Activated CD4-positive, alpha-beta T cell treated with anti-CD3 and anti-CD28 coated beads, Interleukin-2, amount 50 U/mL, for 24 hours (primary cell): ENCODE data around the gene FARP2.
A peak's percentile ranks its signal among the peaks of the same experiment; 100 is the strongest.
"Not testable (repeated sequence)": the region's sequence is repeated elsewhere in the genome, so short reads cannot be mapped to it uniquely, and the experiment has no call there.

Experiments
- DNase-seq, 2 donors: peaks; one replicate each; pipeline ENCODE4 v3.0.0-alpha.2; 2020; ENCODE audit warnings: low read depth in 1 of 2, low spot score in 1 of 2

The FARP2 gene

GRCh38 chr2:241525818-241526780 lies 170.0 kb downstream of the FARP2 start:
- DNase-seq: not testable (repeated sequence)

- DNase-seq: no peak
Measured at GRCh38 chr2:241530571-241530970, 174.5 kb downstream of the FARP2 start.

- no peak for DNase-seq
Measured at GRCh38 chr2:241531161-241531722, 175.2 kb downstream of the FARP2 start.

DNA sequence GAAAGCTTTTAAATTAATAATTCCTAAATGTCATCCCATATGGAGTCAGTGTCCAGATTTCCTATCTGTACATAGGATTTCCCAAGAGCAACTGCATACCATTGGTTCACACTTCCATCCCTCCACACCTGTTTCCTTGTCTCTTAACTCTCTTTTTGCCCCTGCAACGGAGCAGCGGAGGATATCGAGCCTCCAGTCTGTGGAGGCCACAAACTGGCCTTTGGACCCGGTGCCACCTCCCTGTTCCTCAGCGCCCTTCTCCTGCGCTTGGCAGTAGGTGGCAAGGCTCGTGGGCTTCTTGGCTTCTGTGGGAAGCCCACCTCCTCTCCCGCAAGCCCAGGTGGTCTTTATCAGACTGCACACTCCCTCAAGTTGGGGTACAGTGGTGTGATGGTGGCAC lies 176.1 kb downstream of the FARP2 start:
- DNase-seq: no peak

DNA sequence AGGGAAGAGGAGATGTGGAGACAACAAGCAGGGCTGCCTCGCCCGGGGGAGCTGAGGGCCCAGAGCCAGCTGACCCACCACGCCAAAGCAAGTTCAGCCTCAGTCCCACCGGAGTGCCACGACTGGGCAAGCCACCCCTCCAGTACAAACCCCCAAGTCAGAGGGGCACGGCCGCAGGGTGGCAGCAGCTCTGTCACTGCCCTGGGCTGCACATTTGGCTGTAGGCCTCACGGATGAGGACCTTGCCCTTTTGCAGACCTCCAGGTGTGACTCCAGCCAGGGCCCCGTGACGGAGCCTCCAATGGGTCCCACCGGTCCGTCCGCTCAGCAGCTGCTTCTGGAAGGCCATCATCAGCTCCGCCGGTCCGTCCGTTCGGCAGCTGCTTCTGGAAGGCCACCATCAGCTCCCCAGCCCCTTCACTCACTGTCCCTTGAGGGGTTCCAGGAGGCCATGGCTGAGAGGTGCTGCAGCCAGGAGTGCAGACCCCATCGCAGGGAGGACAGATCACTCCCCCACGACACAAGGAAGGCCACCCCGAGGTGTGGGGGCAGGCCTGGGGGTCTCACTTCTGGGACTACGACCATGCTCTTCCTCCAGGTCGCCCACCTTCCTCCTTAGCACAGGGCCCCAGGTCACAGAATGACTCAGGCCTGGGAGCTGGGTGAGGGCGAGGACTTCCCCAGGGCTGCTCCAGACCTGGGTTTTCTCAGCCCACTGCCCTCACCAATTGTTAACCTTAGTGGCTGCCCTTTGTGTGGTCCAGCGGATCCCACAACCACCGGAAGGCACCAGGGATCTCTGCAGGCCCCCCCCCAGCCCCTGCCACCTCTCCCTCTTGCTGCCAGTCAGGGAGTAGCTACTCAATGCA lies 176.9 kb downstream of the FARP2 start:
- DNase-seq: no peak

DNA sequence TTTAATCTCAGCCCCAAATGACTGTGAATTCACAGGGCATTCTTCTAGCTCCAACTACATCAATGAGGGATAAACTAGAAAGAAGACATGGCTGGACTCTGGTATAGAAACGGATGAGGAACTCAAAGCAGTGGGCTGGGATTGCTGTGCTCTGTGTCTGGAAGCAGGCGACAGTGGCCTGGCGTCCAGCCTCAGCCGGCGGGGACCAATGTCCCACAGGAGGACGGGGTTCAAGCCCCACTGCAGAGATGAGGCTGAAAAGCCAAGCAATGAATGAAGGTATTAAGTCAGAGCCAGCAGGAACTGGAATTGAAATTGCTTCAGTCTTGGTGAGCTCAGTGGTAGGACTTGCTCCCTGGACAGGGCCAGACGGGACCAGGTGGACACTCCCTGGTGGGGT lies 178.2 kb downstream of the FARP2 start:
- DNase-seq: no peak

DNA sequence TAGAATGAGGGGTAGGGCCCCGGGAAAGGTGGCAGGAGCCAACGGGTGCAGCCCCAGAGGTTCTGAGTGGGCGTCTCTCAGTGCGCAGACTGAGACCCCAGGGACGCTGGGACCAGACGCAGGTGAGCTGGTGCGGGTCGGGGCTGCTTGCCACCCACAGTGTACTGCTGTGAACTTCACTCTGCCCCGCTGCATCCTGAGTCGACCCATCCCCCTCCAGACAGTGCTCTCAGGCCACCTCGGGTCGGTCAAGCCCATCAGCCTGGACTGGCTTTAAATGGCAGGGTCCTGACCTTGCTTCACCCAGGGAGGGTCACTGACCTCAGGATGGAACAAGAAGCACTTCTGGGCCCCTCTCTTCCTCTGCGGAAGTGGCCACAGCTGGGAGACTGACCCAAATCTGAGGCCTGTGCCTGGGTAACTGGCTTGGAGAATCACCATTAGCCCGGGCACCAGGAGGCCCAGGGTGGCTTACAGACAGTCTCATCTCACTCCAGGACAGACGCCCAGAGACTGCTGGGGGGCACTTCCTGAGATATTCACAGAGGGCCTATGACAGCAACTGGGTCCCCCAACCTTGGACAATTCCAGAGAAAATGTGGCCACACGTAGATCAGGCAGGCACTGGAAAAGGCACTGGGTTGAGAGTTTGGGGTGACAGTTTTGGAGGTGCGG lies 178.8 kb downstream of the FARP2 start:
- no peak for DNase-seq

GRCh38 chr2:241535871-241536655 lies 180.0 kb downstream of the FARP2 start:
- no peak for DNase-seq

GRCh38 chr2:241538838-241539615 lies 182.9 kb downstream of the FARP2 start:
- no peak for DNase-seq

DNA sequence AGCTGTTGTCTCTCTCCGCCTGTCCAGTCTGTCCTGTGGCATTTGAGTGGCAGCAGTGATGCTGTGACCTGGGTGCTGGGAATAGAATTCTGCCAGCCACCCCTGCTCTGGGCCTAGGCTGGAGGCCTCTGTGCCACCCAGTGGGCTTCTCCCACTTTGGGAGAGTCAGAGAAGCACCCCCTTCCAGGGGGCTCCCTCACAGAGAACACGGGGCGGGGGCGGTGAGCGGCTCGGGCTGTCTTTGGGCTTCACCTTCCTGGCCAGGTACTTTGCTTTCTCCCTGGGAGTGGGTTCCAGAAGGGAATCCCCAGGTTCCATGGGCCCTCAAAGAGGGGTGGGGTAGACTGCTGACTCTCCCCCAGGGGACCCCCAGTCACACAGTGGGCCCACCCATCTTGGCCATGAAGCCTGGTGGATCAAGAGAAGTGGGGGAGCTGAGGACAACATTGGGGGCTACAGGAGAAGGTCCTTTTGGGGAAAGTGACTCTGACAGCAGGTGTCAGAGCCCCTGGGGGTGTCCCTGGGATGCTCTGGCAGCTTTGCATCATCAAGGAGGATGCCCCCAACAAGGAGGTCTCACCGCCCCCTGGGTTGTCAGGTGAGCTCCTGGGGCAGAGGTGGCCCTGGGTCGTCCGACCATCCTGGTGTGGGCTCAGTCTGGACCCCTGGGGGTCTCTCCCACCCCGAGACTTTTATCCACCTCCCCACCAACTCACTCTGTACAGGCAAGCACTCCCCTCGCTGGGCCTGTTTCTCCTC lies 183.7 kb downstream of the FARP2 start:
- DNase-seq: no peak

GRCh38 chr2:241540401-241540770 lies 184.3 kb downstream of the FARP2 start:
- no peak for DNase-seq

GRCh38 chr2:241540771-241541561 lies 184.9 kb downstream of the FARP2 start:
- DNase-seq: peak; percentile 27 to 43

DNA sequence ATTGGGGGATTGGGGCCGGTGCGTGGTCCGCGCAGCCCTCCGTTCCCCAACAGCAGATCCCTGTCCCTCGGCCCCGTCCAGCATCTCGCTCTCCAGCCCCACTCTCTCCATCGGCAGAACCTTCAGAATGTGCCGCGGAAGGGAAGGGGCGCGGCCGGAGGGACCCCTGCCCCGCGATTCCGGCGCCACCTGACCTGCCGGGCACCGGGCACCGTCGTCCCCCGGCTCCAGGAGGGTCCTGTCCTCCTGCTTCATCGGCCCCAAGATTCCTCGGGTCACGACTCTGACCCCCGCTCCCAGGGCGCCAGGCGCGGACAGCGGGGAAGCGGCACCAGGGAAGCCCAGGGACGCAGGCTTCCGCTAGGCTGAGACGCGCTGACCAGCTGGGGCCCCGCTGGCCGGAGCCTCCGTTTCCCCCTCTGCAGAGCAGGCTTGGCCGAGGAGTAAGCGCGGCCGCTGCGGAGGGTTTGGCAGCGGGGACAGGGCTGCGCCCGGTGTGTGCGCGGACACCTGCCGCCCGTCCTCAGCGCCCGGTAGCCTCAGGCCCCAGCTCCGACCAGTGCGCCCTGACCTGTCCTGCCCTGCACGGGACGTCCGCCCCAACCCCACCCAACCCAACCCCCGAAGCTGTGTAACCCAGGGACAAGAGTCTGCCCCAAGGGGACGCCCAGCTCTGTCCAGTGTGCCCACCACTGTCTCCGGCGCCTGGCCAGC lies 185.6 kb downstream of the FARP2 start:
- DNase-seq: no peak

DNA sequence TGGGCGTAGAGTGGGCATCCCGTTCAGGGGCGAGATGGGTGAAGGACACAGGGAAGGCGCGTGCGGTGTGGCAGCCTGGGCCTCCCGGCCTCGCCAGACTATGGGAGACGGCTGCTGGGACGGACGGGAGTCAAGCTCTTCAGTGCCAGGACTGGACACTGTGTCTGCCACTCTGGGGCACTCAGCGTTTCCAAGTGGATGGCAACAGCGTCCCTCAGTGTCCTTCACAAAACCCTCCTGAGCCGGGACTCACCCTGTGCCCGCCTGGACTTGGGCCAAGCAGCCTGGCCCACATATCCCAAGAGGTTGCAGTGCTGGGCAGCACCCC lies 186.2 kb downstream of the FARP2 start:
- no peak for DNase-seq
